ENCODE data around the gene DLGAP1.

DNA sequence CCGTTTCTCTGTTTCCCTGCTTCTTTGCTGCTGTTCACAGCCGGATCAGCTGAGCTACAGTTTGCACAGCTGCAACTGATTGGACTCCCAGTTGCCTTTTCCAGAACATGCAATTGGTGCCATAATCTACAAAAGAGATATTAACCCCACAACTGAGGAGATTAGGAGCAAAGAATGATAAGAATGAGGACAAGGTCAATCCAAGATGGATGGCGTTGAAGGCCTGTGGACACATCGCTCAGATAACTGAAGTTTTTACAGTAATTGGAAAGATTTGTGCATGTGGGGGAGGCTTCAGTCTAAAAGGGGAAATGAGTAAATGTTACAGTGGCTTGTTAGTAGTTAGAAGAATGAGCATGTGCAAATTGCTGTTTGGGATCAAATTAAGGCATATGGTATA is 741.9 kb downstream of the DLGAP1 start:
- TF ChIP-seq, protein P1, sequence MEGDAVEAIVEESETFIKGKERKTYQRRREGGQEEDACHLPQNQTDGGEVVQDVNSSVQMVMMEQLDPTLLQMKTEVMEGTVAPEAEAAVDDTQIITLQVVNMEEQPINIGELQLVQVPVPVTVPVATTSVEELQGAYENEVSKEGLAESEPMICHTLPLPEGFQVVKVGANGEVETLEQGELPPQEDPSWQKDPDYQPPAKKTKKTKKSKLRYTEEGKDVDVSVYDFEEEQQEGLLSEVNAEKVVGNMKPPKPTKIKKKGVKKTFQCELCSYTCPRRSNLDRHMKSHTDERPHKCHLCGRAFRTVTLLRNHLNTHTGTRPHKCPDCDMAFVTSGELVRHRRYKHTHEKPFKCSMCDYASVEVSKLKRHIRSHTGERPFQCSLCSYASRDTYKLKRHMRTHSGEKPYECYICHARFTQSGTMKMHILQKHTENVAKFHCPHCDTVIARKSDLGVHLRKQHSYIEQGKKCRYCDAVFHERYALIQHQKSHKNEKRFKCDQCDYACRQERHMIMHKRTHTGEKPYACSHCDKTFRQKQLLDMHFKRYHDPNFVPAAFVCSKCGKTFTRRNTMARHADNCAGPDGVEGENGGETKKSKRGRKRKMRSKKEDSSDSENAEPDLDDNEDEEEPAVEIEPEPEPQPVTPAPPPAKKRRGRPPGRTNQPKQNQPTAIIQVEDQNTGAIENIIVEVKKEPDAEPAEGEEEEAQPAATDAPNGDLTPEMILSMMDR (IDR thresholded peaks at IDR 0.05): no peak
- no peak for TF ChIP-seq POLR2A (IDR thresholded peaks at IDR 0.05)
